ENCODE data around the gene DNER. TPM values are rescaled to one million over a fixed set of nuclear protein-coding genes. Genes with fewer than 3 reads are reported as not detected.

DNER gene
- total RNA-seq, 2 donors from 2014 or later, result 0.11 to 0.18 TPM

DNA sequence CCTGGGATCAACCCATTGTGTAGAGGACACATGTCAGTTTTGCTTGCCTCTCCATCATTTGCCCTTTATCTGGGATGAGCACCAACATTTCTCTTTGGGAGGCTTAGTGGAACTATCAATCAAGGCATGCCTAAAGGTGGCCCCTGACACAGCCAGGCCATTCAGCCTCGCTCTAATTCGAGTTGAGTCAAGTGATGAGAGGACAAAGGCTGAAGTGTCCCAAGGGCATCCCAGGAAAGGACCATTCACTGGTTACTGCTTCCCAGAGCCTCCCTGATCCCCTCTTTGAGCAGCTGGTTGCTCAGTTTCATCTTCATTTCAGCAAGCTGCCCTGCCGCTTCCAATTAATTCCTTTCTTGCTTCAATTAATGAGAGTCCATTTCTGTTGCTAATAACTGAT, 63.5 kb downstream of the DNER start:
- H3K4me1 ChIP-seq (ENCODE audit: control insufficient read depth, insufficient read depth, low read length), result no peaks in the 10 kb centered on the region
- Mint-ChIP-seq H3K4me3 (no peak overlapping the region), H3K9me3 (no peaks in the 10 kb centered on the region), H3K27ac (no peak overlapping the region), H3K27me3 (ENCODE audit: insufficient read depth) (no peaks in the 10 kb centered on the region), H3K4me1 (no peaks in the 10 kb centered on the region), H3K36me3 (ENCODE audit: low read depth) (no peaks in the 10 kb centered on the region)
- DNase-seq, result no peak
- H3K9ac ChIP-seq (ENCODE audit: extremely low read depth, low read length, poor library complexity, severe bottlenecking), result no peak overlapping the region
- H3K27ac ChIP-seq (ENCODE audit: low read depth, low read length), result no peak overlapping the region
- WGBS, 2 experiments (ENCODE audit: insufficient coverage in 1 of 2, insufficient read length in 1 of 2), result 89 to 100% methylated on average over 2 to 3 of the region's 3 CpGs
- H3K27me3 ChIP-seq (ENCODE audit: control insufficient read depth, insufficient read depth, low read length, poor library complexity, severe bottlenecking), result no peaks in the 10 kb centered on the region
- TF ChIP-seq, protein P1, sequence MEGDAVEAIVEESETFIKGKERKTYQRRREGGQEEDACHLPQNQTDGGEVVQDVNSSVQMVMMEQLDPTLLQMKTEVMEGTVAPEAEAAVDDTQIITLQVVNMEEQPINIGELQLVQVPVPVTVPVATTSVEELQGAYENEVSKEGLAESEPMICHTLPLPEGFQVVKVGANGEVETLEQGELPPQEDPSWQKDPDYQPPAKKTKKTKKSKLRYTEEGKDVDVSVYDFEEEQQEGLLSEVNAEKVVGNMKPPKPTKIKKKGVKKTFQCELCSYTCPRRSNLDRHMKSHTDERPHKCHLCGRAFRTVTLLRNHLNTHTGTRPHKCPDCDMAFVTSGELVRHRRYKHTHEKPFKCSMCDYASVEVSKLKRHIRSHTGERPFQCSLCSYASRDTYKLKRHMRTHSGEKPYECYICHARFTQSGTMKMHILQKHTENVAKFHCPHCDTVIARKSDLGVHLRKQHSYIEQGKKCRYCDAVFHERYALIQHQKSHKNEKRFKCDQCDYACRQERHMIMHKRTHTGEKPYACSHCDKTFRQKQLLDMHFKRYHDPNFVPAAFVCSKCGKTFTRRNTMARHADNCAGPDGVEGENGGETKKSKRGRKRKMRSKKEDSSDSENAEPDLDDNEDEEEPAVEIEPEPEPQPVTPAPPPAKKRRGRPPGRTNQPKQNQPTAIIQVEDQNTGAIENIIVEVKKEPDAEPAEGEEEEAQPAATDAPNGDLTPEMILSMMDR (conservative IDR thresholded peaks at IDR 0.05), result no peak
- no peaks in the 10 kb centered on the region for H3K9me3 ChIP-seq (ENCODE audit: control insufficient read depth, low read length)
- no peaks in the 10 kb centered on the region for H3K36me3 ChIP-seq (ENCODE audit: control insufficient read depth, insufficient read depth, low read length)
- no peak overlapping the region for H3K4me3 ChIP-seq (ENCODE audit: low read length)

DNA sequence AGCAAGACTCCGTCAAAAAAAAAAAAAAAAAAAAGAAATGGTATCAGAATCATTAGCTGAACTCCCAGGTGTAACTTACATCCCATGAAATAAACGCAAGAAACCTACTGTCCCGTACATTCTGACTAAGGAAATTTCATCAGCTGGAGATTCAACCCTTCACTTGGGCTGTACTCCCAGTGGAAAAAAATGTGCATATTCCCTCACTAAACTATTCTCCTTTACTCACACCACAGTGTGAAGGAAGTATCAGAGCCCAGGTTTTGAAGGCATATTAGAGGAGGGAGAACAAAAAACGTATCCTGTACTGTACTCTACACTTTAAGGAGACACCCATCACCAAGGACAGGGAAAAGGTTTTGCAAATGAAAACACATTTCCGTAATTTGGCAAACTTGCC, 64.3 kb downstream of the DNER start:
- Histone ChIP-seq H3K9me3 (ENCODE audit: control insufficient read depth, low read length) (no peaks in the 10 kb centered on the region), H3K4me3 (ENCODE audit: low read length) (no peak overlapping the region), H3K9ac (ENCODE audit: extremely low read depth, low read length, poor library complexity, severe bottlenecking) (no peak overlapping the region), H3K4me1 (ENCODE audit: control insufficient read depth, insufficient read depth, low read length) (no peaks in the 10 kb centered on the region), H3K27ac (ENCODE audit: low read depth, low read length) (no peak overlapping the region), H3K27me3 (ENCODE audit: control insufficient read depth, insufficient read depth, low read length, poor library complexity, severe bottlenecking) (no peaks in the 10 kb centered on the region), H3K36me3 (ENCODE audit: control insufficient read depth, insufficient read depth, low read length) (no peaks in the 10 kb centered on the region)
- DNase-seq, result no peak
- TF ChIP-seq, protein P1 (conservative IDR thresholded peaks at IDR 0.05), result no peak
- Mint-ChIP-seq H3K4me1 (no peaks in the 10 kb centered on the region), H3K36me3 (ENCODE audit: low read depth) (no peaks in the 10 kb centered on the region), H3K27me3 (ENCODE audit: insufficient read depth) (no peaks in the 10 kb centered on the region), H3K4me3 (no peak overlapping the region), H3K9me3 (no peaks in the 10 kb centered on the region), H3K27ac (no peak overlapping the region)
- WGBS, 2 experiments (ENCODE audit: insufficient coverage in 1 of 2, insufficient read length in 1 of 2), result 83 to 90% methylated on average over 1 to 5 of the region's 5 CpGs

DNA sequence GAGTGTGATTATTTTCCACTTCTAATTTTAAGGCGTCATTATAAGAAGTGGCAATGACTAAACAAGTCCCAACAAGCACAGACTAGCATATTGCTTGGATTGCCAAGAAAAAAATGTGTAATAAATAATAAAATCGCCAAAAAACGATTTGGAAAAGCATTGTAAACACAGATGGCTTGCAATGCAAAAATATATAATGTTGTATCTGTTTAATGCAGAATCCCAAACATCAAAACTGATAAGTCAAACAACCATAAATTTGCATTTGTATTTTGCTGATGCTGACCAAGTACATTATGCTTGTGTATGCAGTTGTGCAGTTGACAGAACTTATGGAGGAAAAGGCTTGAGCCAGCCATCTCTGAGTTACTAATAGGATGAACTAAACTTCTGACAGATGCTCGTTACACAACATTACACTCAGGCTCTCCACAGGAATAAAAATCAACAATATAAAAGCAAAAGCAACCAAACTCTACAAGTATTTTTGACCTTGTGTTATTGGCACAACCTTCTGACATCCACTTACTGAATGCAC, 68.1 kb downstream of the DNER start:
- Mint-ChIP-seq H3K27me3 (ENCODE audit: insufficient read depth) (no peaks in the 10 kb centered on the region), H3K4me3 (no peak overlapping the region), H3K4me1 (no peaks in the 10 kb centered on the region), H3K36me3 (ENCODE audit: low read depth) (no peaks in the 10 kb centered on the region), H3K9me3 (no peaks in the 10 kb centered on the region), H3K27ac (no peak overlapping the region)
- no peak overlapping the region for H3K4me3 ChIP-seq (ENCODE audit: low read length)
- H3K36me3 ChIP-seq (ENCODE audit: control insufficient read depth, insufficient read depth, low read length), result no peaks in the 10 kb centered on the region
- no peaks in the 10 kb centered on the region for H3K4me1 ChIP-seq (ENCODE audit: control insufficient read depth, insufficient read depth, low read length)
- TF ChIP-seq, protein P1 (conservative IDR thresholded peaks at IDR 0.05), result no peak
- H3K9me3 ChIP-seq (ENCODE audit: control insufficient read depth, low read length), result no peaks in the 10 kb centered on the region
- 80% methylated on average over 4 of the region's 4 CpGs; no CpG with 5 or more reads in 1 of the 2 experiments for WGBS, 2 experiments (ENCODE audit: insufficient coverage in 1 of 2, insufficient read length in 1 of 2)
- H3K9ac ChIP-seq (ENCODE audit: extremely low read depth, low read length, poor library complexity, severe bottlenecking), result no peak overlapping the region
- no peak overlapping the region for H3K27ac ChIP-seq (ENCODE audit: low read depth, low read length)
- H3K27me3 ChIP-seq (ENCODE audit: control insufficient read depth, insufficient read depth, low read length, poor library complexity, severe bottlenecking), result no peaks in the 10 kb centered on the region
- no peak for DNase-seq
